ENCODE results near the gene PIK3AP1.
"Not testable (repeated sequence)": the region's sequence is repeated elsewhere in the genome, so short reads cannot be mapped to it uniquely, and the experiment has no call there.

DNA sequence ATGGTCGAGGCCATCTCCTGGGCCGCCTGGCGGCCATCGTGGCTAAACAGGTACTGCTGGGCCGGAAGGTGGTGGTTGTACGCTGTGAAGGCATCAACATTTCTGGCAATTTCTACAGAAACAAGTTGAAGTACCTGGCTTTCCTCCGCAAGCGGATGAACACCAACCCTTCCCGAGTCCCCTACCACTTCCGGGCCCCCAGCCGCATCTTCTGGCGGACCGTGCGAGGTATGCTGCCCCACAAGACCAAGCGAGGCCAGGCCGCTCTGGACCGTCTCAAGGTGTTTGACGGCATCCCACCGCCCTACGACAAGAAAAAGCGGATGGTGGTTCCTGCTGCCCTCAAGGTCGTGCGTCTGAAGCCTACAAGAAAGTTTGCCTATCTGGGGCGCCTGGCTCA, 30.0 kb upstream of the PIK3AP1 start:
- TF ChIP-seq, protein P1, sequence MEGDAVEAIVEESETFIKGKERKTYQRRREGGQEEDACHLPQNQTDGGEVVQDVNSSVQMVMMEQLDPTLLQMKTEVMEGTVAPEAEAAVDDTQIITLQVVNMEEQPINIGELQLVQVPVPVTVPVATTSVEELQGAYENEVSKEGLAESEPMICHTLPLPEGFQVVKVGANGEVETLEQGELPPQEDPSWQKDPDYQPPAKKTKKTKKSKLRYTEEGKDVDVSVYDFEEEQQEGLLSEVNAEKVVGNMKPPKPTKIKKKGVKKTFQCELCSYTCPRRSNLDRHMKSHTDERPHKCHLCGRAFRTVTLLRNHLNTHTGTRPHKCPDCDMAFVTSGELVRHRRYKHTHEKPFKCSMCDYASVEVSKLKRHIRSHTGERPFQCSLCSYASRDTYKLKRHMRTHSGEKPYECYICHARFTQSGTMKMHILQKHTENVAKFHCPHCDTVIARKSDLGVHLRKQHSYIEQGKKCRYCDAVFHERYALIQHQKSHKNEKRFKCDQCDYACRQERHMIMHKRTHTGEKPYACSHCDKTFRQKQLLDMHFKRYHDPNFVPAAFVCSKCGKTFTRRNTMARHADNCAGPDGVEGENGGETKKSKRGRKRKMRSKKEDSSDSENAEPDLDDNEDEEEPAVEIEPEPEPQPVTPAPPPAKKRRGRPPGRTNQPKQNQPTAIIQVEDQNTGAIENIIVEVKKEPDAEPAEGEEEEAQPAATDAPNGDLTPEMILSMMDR (IDR thresholded peaks at IDR 0.05), result not testable (repeated sequence)
- not testable (repeated sequence) for TF ChIP-seq GABPB1, ZNF121, NR2C2 (CRISPR knock-in tag; IDR thresholded peaks at IDR 0.05)
- TF ChIP-seq, protein P2, sequence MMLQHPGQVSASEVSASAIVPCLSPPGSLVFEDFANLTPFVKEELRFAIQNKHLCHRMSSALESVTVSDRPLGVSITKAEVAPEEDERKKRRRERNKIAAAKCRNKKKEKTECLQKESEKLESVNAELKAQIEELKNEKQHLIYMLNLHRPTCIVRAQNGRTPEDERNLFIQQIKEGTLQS (CRISPR knock-in tag; conservative IDR thresholded peaks at IDR 0.05), result not testable (repeated sequence)
